Dermis blood vessel endothelial cell (primary cell): ENCODE measurements around the gene PPP1R37. TPM values are rescaled to one million over a fixed set of nuclear protein-coding genes. Genes with fewer than 3 reads are reported as not detected.

Source experiments
- total RNA-seq: library from RNA; depleted of rRNA; stranded (reverse); fragments of >200 nt; gene quantifications from 2 replicates; pipeline ENCODE4 v1.2.3, GENCODE V29; 2014

Gene PPP1R37
- total RNA-seq, 1 donor from 2014 or later = 39.7 TPM

Other genes with a start within 250 kb of the PPP1R37 start
- 154 and 187 TPM in 2 replicates for gene NECTIN2, start 246.9 kb upstream of the PPP1R37 start, total RNA-seq
- gene TOMM40, start 201.9 kb upstream of the PPP1R37 start, total RNA-seq = 50.0 and 81.6 TPM in 2 replicates
- 4.0 and 7.8 TPM in 2 replicates for gene APOE, start 187.4 kb upstream of the PPP1R37 start, total RNA-seq
- gene APOC1, start 178.6 kb upstream of the PPP1R37 start, total RNA-seq = 1.7 and 1.9 TPM in 2 replicates
- gene APOC4, start 150.9 kb upstream of the PPP1R37 start, total RNA-seq = not detected in 2 replicates
- not detected in 2 replicates for gene APOC2, start 147.1 kb upstream of the PPP1R37 start, total RNA-seq
- gene CLPTM1, start 137.8 kb upstream of the PPP1R37 start, total RNA-seq = 28.9 and 65.8 TPM in 2 replicates
- 16.8 and 18.4 TPM in 2 replicates for gene RELB, start 91.7 kb upstream of the PPP1R37 start, total RNA-seq
- 13.8 and 16.0 TPM in 2 replicates for gene CLASRP, start 54.1 kb upstream of the PPP1R37 start, total RNA-seq
- 0.17 and 0.51 TPM in 2 replicates for gene ZNF296, start 16.7 kb upstream of the PPP1R37 start, total RNA-seq
- 25.5 and 33.2 TPM in 2 replicates for gene GEMIN7, start 13.9 kb upstream of the PPP1R37 start, total RNA-seq
- gene NKPD1, start 67.8 kb downstream of the PPP1R37 start, total RNA-seq = 0.34 and 0.37 TPM in 2 replicates
- 8.8 and 36.8 TPM in 2 replicates for gene TRAPPC6A, start 85.1 kb downstream of the PPP1R37 start, total RNA-seq
- gene BLOC1S3, start 85.6 kb downstream of the PPP1R37 start, total RNA-seq = 8.3 and 10.0 TPM in 2 replicates
- gene EXOC3L2, start 152.2 kb downstream of the PPP1R37 start, total RNA-seq = 1.7 and 3.1 TPM in 2 replicates
- gene MARK4, start 158.1 kb downstream of the PPP1R37 start, total RNA-seq = 14.0 and 32.1 TPM in 2 replicates
- gene CKM, start 229.7 kb downstream of the PPP1R37 start, total RNA-seq = not detected in 2 replicates
- gene KLC3, start 247.6 kb downstream of the PPP1R37 start, total RNA-seq = 0.17 and 0.60 TPM in 2 replicates